GM12892 (cell line): ENCODE results near the gene DTWD2.
"Not testable (repeated sequence)": the region's sequence is repeated elsewhere in the genome, so short reads cannot be mapped to it uniquely, and the experiment has no call there.

Source experiments
- DNase-seq: peaks from one replicate; pipeline ENCODE4 v3.0.0; 2011; ENCODE audit not compliant: insufficient read length
- FAIRE-seq: peaks from 2 replicates; lab custom pipeline; 2011; peaks lifted over from hg19 to GRCh38; lab: Jason Lieb, UNC
- POLR2A ChIP-seq: IDR thresholded peaks from 2 replicates; pipeline ENCODE4 v1.6.1; 2011; ENCODE audit warnings: low read depth, low read length, control low read depth
- POLR2AphosphoS5 ChIP-seq: IDR thresholded peaks from 2 replicates; pipeline ENCODE4 v1.6.1; 2011; ENCODE audit warnings: low read depth, low read length, control low read depth
- TAF1 ChIP-seq: IDR thresholded peaks from 2 replicates; pipeline ENCODE4 v1.6.1; 2011; ENCODE audit warnings: low read depth, mild to moderate bottlenecking, control low read depth, low read length, borderline replicate concordance

DTWD2 gene

GRCh38 chr5:119021149-119021732, 32.9 kb upstream of the DTWD2 start:
- TF ChIP-seq TAF1: no peak
- FAIRE-seq (peak; percentile 36), DNase-seq (no peak)

GRCh38 chr5:119019949-119020348, 31.6 kb upstream of the DTWD2 start:
- no peak for DNase-seq
- no peak for TF ChIP-seq POLR2AphosphoS5
- TF ChIP-seq POLR2A: no peak
- no peak for TF ChIP-seq TAF1
- peak; percentile 82 for FAIRE-seq

GRCh38 chr5:119019501-119019900, 31.2 kb upstream of the DTWD2 start:
- DNase-seq: no peak
- FAIRE-seq: no peak
- TF ChIP-seq POLR2A: no peak
- no peak for TF ChIP-seq POLR2AphosphoS5
- TF ChIP-seq TAF1: no peak

- DNase-seq (no peak), FAIRE-seq (peak; percentile 17)
- no peak for TF ChIP-seq POLR2A
- no peak for TF ChIP-seq TAF1
- TF ChIP-seq POLR2AphosphoS5: no peak
These were observed 29.6 kb upstream of the DTWD2 start for GRCh38 chr5:119017994-119018393.

- peak; percentile 38 for FAIRE-seq
- DNase-seq: no peak
- TF ChIP-seq POLR2A (no peak), TAF1 (no peak), POLR2AphosphoS5 (no peak)
These were observed 27.9 kb upstream of the DTWD2 start for GRCh38 chr5:119016125-119016774.

- FAIRE-seq (no peak), DNase-seq (no peak)
- TF ChIP-seq POLR2A (no peak), POLR2AphosphoS5 (no peak), TAF1 (no peak)
These were observed 22.8 kb upstream of the DTWD2 start for GRCh38 chr5:119011186-119011585.

GRCh38 chr5:119010206-119010605, 21.9 kb upstream of the DTWD2 start:
- TF ChIP-seq POLR2A (no peak), TAF1 (no peak), POLR2AphosphoS5 (no peak)
- FAIRE-seq (no peak), DNase-seq (no peak)

GRCh38 chr5:119009131-119009530, 20.8 kb upstream of the DTWD2 start:
- no peak for TF ChIP-seq POLR2AphosphoS5
- TF ChIP-seq TAF1: no peak
- TF ChIP-seq POLR2A: no peak
- FAIRE-seq (no peak), DNase-seq (no peak)

- DNase-seq: no peak
- TF ChIP-seq POLR2AphosphoS5: no peak
- TF ChIP-seq TAF1: no peak
- TF ChIP-seq POLR2A: no peak
- FAIRE-seq: no peak
These were observed 11.3 kb upstream of the DTWD2 start for GRCh38 chr5:118999696-119000095.

- not testable (repeated sequence) for DNase-seq, FAIRE-seq
These were observed 10.5 kb upstream of the DTWD2 start for GRCh38 chr5:118998861-118999260.

- DNase-seq (no peak), FAIRE-seq (no peak)
- TF ChIP-seq POLR2AphosphoS5 (no peak), POLR2A (no peak), TAF1 (no peak)
These were observed 7.8 kb upstream of the DTWD2 start for GRCh38 chr5:118996098-118996497.

- TF ChIP-seq TAF1 (no peak), POLR2AphosphoS5 (no peak), POLR2A (no peak)
- FAIRE-seq: no peak
- DNase-seq: no peak
These were observed 6.2 kb upstream of the DTWD2 start for GRCh38 chr5:118994595-118994994.

GRCh38 chr5:118993118-118993517, 4.8 kb upstream of the DTWD2 start:
- DNase-seq, FAIRE-seq: not testable (repeated sequence)

GRCh38 chr5:118992055-118992454, 3.7 kb upstream of the DTWD2 start:
- FAIRE-seq: not testable (repeated sequence)

More at GRCh38 chr5:118992055-118992454, 3.7 kb upstream of the DTWD2 start:
- not testable (repeated sequence) for DNase-seq
